ENCODE measurements around the gene GGT7. TPM values are rescaled to one million over a fixed set of nuclear protein-coding genes. Genes with fewer than 3 reads are reported as not detected.

The GGT7 gene
- total and polyA plus RNA-seq, 2 of the 4 experiments (the other 2 are of a cell fraction), result 3.4 to 25.9 TPM

Other genes with a start within 250 kb of the GGT7 start
- 11.1 and 16.1 TPM in 2 replicates for gene PIGU, start 195.8 kb downstream of the GGT7 start, total RNA-seq (2012; rRNA removed)
- 31.1 and 32.4 TPM in 2 replicates for gene PIGU, start 195.8 kb downstream of the GGT7 start, polyA plus RNA-seq (2012; rRNA removed)
- 1.1 and 1.3 TPM in 2 replicates for gene TP53INP2, start 168.5 kb downstream of the GGT7 start, total RNA-seq (2012; rRNA removed)
- gene TP53INP2, start 168.5 kb downstream of the GGT7 start, polyA plus RNA-seq (2012; rRNA removed), result 6.8 and 7.4 TPM in 2 replicates
- 3.6 and 3.9 TPM in 2 replicates for gene NCOA6, start 47.2 kb downstream of the GGT7 start, total RNA-seq (2012; rRNA removed)
- 13.1 and 14.4 TPM in 2 replicates for gene NCOA6, start 47.2 kb downstream of the GGT7 start, polyA plus RNA-seq (2012; rRNA removed)
- gene ACSS2, start 3.8 kb upstream of the GGT7 start, total RNA-seq (2012; rRNA removed), result 38.9 and 46.4 TPM in 2 replicates
- 26.9 and 27.1 TPM in 2 replicates for gene ACSS2, start 3.8 kb upstream of the GGT7 start, polyA plus RNA-seq (2012; rRNA removed)
- 70.5 and 90.0 TPM in 2 replicates for gene GSS, start 83.0 kb upstream of the GGT7 start, total RNA-seq (2012; rRNA removed)
- 70.3 and 73.7 TPM in 2 replicates for gene GSS, start 83.0 kb upstream of the GGT7 start, polyA plus RNA-seq (2012; rRNA removed)
- gene MYH7B, start 83.0 kb upstream of the GGT7 start, total RNA-seq (2012; rRNA removed), result not detected in 2 replicates
- 0.09 and 0.10 TPM in 2 replicates for gene MYH7B, start 83.0 kb upstream of the GGT7 start, polyA plus RNA-seq (2012; rRNA removed)
- 39.4 and 41.0 TPM in 2 replicates for gene TRPC4AP, start 220.0 kb upstream of the GGT7 start, total RNA-seq (2012; rRNA removed)
- 77.6 and 81.0 TPM in 2 replicates for gene TRPC4AP, start 220.0 kb upstream of the GGT7 start, polyA plus RNA-seq (2012; rRNA removed)